AG09309 (cell line): ENCODE results near the gene DHRSX.
"Not testable (repeated sequence)": the region's sequence is repeated elsewhere in the genome, so short reads cannot be mapped to it uniquely, and the experiment has no call there.

Source experiments
- DNase-seq: peaks from one replicate; pipeline ENCODE4 v3.0.0-alpha.2; 2010; ENCODE audit warnings: low read depth
- H3K4me3 ChIP-seq: 2 replicates; pipeline ENCODE4 v1.5.1; 2011; ENCODE audit warnings: mild to moderate bottlenecking, low read depth, low read length, moderate library complexity; ENCODE audit not compliant: control insufficient read depth
- TF ChIP-seq, protein P1 (sequence below): IDR thresholded peaks from 2 replicates; pipeline ENCODE4 v1.5.1; 2011; ENCODE audit warnings: mild to moderate bottlenecking, low read depth, low read length, inconsistent platforms; ENCODE audit not compliant: insufficient read depth, control insufficient read depth; ENCODE audit errors: missing control alignments

Gene DHRSX

DNA sequence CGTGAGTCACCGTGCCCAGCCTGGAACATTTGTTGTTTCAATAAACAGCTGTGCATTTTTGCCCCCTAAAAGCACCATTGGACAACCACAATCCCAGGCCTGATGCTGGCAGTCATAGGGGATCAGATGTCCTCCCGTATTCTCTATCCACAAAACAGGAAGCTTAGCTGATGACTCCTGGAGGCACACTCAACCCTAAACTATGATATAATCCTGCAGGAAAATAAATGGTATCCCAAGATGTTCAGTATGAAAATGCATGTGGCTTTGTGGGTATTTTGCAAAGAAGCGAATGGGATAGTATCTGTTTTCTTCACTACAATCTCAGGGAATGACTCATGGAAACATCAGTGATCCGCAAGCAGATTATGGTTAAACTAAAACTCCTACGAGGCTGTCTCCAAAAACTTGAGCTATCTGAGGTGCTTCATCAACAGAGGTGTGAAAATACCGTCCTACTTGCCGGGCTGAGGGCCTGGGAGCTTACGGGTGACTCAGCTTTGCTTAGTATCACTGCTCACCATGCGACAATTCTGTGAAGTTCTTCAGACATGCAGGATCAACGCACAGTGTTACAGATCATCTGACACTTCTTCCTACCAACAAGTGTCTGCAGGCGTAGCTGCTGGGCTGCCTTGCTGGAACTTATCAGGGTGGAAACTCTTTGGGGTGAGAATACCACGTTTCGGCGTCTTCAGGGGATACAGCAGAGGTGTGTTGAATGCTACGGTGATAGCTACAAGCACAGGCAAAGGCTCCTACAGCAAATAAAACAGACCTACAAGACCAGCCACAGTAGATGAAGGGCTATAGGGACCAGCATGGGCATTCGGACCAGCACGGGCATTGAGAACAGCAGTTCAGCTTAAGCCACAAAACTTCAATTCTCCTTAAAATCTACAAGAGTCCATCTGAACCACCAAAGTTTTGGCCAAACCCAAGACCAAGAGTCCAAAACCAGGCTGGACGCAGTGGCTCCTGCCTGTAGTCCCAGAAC is 148.5 kb downstream of the DHRSX start:
- no peak overlapping the region for H3K4me3 ChIP-seq
- TF ChIP-seq, protein P1, sequence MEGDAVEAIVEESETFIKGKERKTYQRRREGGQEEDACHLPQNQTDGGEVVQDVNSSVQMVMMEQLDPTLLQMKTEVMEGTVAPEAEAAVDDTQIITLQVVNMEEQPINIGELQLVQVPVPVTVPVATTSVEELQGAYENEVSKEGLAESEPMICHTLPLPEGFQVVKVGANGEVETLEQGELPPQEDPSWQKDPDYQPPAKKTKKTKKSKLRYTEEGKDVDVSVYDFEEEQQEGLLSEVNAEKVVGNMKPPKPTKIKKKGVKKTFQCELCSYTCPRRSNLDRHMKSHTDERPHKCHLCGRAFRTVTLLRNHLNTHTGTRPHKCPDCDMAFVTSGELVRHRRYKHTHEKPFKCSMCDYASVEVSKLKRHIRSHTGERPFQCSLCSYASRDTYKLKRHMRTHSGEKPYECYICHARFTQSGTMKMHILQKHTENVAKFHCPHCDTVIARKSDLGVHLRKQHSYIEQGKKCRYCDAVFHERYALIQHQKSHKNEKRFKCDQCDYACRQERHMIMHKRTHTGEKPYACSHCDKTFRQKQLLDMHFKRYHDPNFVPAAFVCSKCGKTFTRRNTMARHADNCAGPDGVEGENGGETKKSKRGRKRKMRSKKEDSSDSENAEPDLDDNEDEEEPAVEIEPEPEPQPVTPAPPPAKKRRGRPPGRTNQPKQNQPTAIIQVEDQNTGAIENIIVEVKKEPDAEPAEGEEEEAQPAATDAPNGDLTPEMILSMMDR = no peak
- peak; percentile 88 for DNase-seq

DNA sequence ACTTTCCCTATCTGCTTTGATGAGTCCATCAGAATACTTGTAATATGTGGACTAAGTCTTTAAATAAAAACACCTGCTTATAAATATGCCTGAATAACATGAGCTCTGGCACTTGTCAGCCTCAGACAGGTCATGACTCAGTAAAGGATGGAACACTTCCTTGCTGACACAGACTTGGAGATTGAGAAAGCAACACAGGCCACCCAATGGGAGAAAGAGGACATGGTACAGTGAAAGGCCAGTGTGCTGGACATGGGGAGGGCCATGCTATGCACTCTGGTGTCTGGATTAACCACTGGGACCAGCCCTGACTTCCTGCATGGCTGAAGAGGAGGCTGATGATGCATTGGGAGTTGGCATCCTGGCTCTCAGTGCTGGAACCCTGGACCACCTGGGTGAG is 149.5 kb downstream of the DHRSX start:
- no peak overlapping the region for H3K4me3 ChIP-seq
- peak; percentile 71 for DNase-seq
- TF ChIP-seq, protein P1 = no peak

DNA sequence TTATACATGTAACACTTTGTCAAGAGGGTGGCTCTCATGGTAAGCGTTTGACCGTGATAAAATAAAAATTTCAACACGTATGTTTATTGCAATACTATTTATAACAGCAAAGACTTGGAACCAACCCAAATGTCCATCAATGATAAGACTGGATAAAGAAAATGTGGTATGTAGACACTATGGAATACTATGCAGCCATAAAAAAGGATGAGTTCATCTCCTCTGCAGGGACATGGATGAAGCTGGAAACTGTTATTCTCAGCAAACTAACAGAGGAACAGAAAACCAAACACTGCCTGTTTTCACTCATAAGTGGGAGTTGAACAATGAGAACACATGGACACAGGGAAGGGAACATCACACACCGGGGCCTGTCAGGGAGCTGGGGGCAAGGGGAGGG is 150.1 kb downstream of the DHRSX start:
- not testable (repeated sequence) for DNase-seq, H3K4me3 ChIP-seq

DNA sequence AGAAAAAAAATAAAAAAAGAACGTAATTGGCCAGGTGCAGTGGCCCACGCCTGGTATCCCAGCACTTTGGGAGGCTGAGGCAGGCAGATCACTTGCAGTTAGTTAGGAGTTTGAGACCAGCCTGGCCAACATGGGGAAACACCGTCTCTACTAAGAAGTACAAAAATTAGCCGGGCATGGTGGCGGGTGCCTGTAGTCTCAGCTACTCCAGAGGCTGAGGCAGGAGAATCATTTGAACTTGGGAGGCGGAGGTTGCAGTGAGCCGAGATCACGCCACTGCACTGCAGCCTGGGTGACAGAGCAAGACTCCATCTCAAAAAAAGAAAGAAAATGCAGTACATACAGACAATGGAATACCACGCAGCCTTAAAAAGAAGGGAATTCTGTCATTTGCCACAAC is 150.7 kb downstream of the DHRSX start:
- not testable (repeated sequence) for DNase-seq, H3K4me3 ChIP-seq

DNA sequence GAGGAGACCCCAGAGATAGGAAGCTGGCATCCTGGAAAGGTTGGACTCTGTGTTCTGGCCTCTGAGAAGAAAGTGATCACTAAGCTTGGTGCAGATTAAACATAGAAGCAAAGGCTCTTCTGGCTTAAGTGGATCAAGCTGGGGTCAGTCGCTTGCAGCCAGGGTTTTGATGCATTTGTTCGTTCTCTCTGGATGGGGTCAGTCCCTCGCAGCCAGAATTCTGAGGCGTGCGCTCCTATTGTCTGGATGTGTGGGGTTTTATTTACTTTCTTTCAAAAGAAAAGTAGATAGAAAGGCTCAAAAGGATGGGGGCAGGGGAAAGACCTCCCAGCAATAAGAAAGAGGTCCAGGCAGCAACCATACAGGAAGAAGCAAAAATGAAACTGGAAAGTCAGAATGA is 152.6 kb downstream of the DHRSX start:
- no peak overlapping the region for H3K4me3 ChIP-seq
- DNase-seq = no peak
- TF ChIP-seq, protein P1 = no peak

DNA sequence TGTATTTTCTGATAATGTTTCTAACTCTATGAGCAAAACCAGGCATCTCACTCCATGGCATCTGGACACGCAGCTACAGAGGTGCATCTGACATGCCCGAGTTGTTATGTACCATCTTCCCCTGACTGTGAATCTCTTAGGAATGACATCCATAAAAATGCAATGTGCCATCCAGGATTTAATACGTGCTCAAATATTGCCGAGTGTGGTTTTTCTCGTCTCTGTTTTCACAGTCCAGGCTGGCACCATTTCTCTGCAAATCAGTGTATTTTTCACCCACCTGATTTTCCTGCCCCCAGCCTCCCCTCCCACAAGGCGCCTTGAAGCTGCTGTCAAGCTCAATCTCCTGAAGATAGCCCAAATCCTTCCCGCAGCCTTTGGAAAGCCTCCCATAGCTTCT is 154.6 kb downstream of the DHRSX start:
- TF ChIP-seq, protein P1 = no peak
- no peak for DNase-seq
- H3K4me3 ChIP-seq = no peak overlapping the region

DNA sequence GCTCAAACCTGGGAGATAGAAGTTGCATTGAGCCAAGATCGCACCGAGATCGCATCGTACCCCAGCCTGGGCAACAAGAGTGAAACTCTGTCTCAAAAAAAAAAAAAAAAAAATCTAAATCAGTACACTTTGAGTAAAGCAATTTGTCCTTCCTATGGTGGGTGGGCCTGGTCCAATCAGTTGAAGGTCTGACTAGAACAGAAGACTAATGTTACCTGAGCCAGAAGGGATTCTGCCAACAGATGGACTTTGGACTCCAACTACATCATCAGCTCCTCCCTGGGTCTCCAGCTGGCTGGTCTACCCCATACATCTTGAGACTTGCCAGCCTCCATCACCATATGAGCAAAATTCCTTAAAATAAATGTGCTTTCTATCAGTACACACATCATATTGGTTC is 155.2 kb downstream of the DHRSX start:
- no peak overlapping the region for H3K4me3 ChIP-seq
- DNase-seq = no peak
- TF ChIP-seq, protein P1 = no peak
